A673 (cell line): ENCODE data around the gene RASSF1.

Source experiments
- EZH2 ChIP-seq: fragments of 200-600 bp; sonication (generic); IDR thresholded peaks from 2 replicates; pipeline ENCODE4 v1.6.1; 2017; ENCODE audit warnings: borderline replicate concordance, low read depth, mild to moderate bottlenecking, mixed read lengths, antibody characterized with exemption, low read length; ENCODE audit not compliant: poor library complexity, severe bottlenecking
- TF ChIP-seq, protein P1 (sequence below): fragments of 300-800, 200-600 bp; sonication (generic); conservative IDR thresholded peaks from 2 replicates; pipeline ENCODE4 v1.5.1; 2017; ENCODE audit warnings: low read depth, mild to moderate bottlenecking, antibody characterized with exemption, low read length, moderate library complexity, mixed read lengths

DNA sequence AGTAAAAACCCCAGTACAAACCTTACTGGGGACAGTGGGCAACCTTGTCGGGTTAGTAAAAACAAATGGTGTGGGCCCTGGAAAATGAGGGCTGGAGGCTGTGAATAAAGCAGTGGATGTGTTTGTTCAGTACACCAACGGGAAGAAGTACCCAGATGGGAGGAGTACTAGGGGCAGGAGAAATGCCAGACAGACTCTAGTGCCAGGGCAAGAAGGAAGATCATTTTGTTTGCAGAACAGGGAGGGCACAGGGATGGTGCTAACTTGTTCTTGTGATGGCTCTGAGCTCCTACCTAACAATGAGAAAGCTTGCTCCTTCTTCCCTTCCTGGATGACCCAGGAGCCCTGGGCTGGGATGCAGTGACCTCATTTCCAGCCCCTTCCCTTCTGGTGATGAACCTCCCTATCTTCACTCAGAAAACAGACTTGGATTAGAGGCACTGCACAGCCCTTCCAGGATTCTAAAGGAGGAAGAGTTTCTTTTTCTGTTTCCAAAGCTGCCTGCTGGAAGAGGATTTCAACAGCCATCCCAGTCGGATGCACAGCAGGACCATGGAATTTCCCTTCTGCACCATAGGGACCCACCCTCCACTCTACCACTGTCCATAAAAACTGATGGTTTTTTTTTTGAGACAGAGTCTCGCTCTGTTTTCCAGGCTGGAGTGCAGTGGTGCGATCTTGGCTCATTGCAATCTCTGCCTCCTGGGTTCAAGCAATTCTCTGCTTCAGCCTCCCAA is 6.1 kb downstream of the RASSF1 start:
- TF ChIP-seq, protein P1, sequence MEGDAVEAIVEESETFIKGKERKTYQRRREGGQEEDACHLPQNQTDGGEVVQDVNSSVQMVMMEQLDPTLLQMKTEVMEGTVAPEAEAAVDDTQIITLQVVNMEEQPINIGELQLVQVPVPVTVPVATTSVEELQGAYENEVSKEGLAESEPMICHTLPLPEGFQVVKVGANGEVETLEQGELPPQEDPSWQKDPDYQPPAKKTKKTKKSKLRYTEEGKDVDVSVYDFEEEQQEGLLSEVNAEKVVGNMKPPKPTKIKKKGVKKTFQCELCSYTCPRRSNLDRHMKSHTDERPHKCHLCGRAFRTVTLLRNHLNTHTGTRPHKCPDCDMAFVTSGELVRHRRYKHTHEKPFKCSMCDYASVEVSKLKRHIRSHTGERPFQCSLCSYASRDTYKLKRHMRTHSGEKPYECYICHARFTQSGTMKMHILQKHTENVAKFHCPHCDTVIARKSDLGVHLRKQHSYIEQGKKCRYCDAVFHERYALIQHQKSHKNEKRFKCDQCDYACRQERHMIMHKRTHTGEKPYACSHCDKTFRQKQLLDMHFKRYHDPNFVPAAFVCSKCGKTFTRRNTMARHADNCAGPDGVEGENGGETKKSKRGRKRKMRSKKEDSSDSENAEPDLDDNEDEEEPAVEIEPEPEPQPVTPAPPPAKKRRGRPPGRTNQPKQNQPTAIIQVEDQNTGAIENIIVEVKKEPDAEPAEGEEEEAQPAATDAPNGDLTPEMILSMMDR = no peak
- no peak for TF ChIP-seq EZH2
